IMR-90 (cell line): ENCODE results near the gene ACSF2. TPM values are rescaled to one million over a fixed set of nuclear protein-coding genes. Genes with fewer than 3 reads are reported as not detected.

Experiments used
- ATAC-seq: fragments of 200-7000 bp; cut with Tn5 transposase; 2 replicates; pipeline ENCODE4 v1.9.1; 2020; ENCODE audit warnings: low read depth, mild to moderate bottlenecking, moderate library complexity
- BruUV-seq: library from RNA; stranded (reverse); fragments of 400-500 nt; replicated peaks from 2 replicates; lab custom pipeline; 2021; lab: Mats Ljungman, UMichigan
- CTCF ChIA-PET: fragments of 300-600 bp; formaldehyde crosslinking; extraction: SDS; loops from one replicate; lab custom pipeline; 2021; ENCODE audit warnings: antibody characterized with exemption; lab: Yijun Ruan, JAX
- POLR2A ChIA-PET: fragments of 300-600 bp; sonication (Branson Sonifier 250); formaldehyde crosslinking; loops from one replicate; lab custom pipeline; 2022; ENCODE audit warnings: antibody characterized with exemption; ENCODE audit not compliant: unreplicated experiment; lab: Charles Lee
- DNase-seq: peaks from one replicate; pipeline ENCODE4 v3.0.0; 2013
- H2AFZ ChIP-seq: replicated peaks from 2 replicates; pipeline ENCODE3; 2013; ENCODE audit warnings: low read length, mild to moderate bottlenecking; ENCODE audit not compliant: poor library complexity
- H2AK5ac ChIP-seq: 2 replicates; pipeline ENCODE4 v1.6.1; 2013; ENCODE audit warnings: low read depth, low read length, inconsistent platforms
- H2AK9ac ChIP-seq: replicated peaks from 2 replicates; pipeline ENCODE3; 2013; ENCODE audit warnings: mild to moderate bottlenecking, low read depth, low read length, moderate library complexity; ENCODE audit not compliant: poor library complexity
- H2BK120ac ChIP-seq: 2 replicates; pipeline ENCODE4 v1.6.1; 2013; ENCODE audit warnings: low read depth, low read length, inconsistent platforms
- H2BK15ac ChIP-seq: 3 replicates; pipeline ENCODE4 v1.6.1; 2013; ENCODE audit warnings: low read depth, low read length, inconsistent platforms
- H2BK20ac ChIP-seq: 2 replicates; pipeline ENCODE4 v1.6.1; 2013; ENCODE audit warnings: low read depth, mild to moderate bottlenecking, inconsistent platforms, low read length, moderate library complexity
- H2BK5ac ChIP-seq: 2 replicates; pipeline ENCODE4 v1.6.1; 2013; ENCODE audit warnings: mild to moderate bottlenecking, low read depth, low read length, inconsistent platforms; ENCODE audit not compliant: poor library complexity, severe bottlenecking
- H3K14ac ChIP-seq: replicated peaks from 2 replicates; pipeline ENCODE4 v1.6.1; 2013; ENCODE audit warnings: low read depth, low read length, inconsistent platforms
- H3K18ac ChIP-seq: 2 replicates; pipeline ENCODE4 v1.6.1; 2013; ENCODE audit warnings: low read depth, low read length, control low read depth
- H3K23ac ChIP-seq: 2 replicates; pipeline ENCODE4 v1.6.1; 2013; ENCODE audit warnings: low read depth, low read length, inconsistent platforms
- H3K27ac ChIP-seq: 2 replicates; pipeline ENCODE4 v1.5.1; 2013; ENCODE audit warnings: mild to moderate bottlenecking, control low read depth, low read length; ENCODE audit not compliant: insufficient read depth
- H3K27me3 ChIP-seq: 2 replicates; pipeline ENCODE4 v1.6.1; 2013; ENCODE audit warnings: low read length; ENCODE audit not compliant: control insufficient read depth, insufficient read depth
- H3K36me3 ChIP-seq: 2 replicates; pipeline ENCODE4 v1.6.1; 2013; ENCODE audit warnings: low read length, mixed read lengths; ENCODE audit not compliant: control insufficient read depth, insufficient read depth
- H3K4ac ChIP-seq: 2 replicates; pipeline ENCODE4 v1.6.1; 2013; ENCODE audit warnings: low read depth, low read length, inconsistent platforms
- H3K4me1 ChIP-seq: 2 replicates; pipeline ENCODE4 v1.6.1; 2013; ENCODE audit warnings: low read length, mixed read lengths; ENCODE audit not compliant: control insufficient read depth, insufficient read depth
- H3K4me2 ChIP-seq: 2 replicates; pipeline ENCODE4 v1.6.1; 2013; ENCODE audit warnings: low read depth, mild to moderate bottlenecking, control low read depth, low read length, moderate library complexity
- H3K4me3 ChIP-seq: 2 replicates; pipeline ENCODE4 v1.5.1; 2013; ENCODE audit warnings: low read depth, mild to moderate bottlenecking, control low read depth, low read length, moderate library complexity; ENCODE audit not compliant: insufficient read depth
- H3K56ac ChIP-seq: 2 replicates; pipeline ENCODE4 v1.6.1; 2013; ENCODE audit warnings: low read length, inconsistent platforms; ENCODE audit not compliant: insufficient read depth; ENCODE audit errors: extremely low read depth
- H3K79me1 ChIP-seq, 2 experiments: 2 replicates each; pipeline ENCODE4 v1.6.1; 2013; ENCODE audit warnings: low read length in 2 of 2, inconsistent platforms in 1 of 2, low read depth in 1 of 2
- H3K9ac ChIP-seq: 2 replicates; pipeline ENCODE4 v1.6.1; 2013; ENCODE audit warnings: low read depth, low read length, control low read depth
- H3K9me1 ChIP-seq: 2 replicates; pipeline ENCODE4 v1.6.1; 2013; ENCODE audit warnings: low read length, inconsistent platforms; ENCODE audit not compliant: insufficient read depth
- H3K9me3 ChIP-seq: 2 replicates; pipeline ENCODE4 v1.6.1; 2013; ENCODE audit warnings: low read length; ENCODE audit not compliant: control insufficient read depth, insufficient read depth
- H4K20me1 ChIP-seq: 2 replicates; pipeline ENCODE4 v1.6.1; 2013; ENCODE audit warnings: low read length, inconsistent platforms; ENCODE audit not compliant: insufficient read depth
- H4K5ac ChIP-seq: 2 replicates; pipeline ENCODE4 v1.6.1; 2013; ENCODE audit warnings: mild to moderate bottlenecking, low read depth, low read length, control low read depth
- H4K8ac ChIP-seq, 2 experiments: 2 replicates each; pipeline ENCODE4 v1.6.1; 2013; ENCODE audit warnings: low read depth in 2 of 2, low read length in 2 of 2, control low read depth in 1 of 2, inconsistent platforms in 1 of 2
- H4K91ac ChIP-seq: 2 replicates; pipeline ENCODE4 v1.6.1; 2013; ENCODE audit warnings: low read depth, low read length, inconsistent platforms; ENCODE audit not compliant: insufficient read depth
- BHLHE40 ChIP-seq: fragments of 150-350 bp; IDR thresholded peaks from 2 replicates; pipeline ENCODE4 v1.6.1; 2016; ENCODE audit warnings: mild to moderate bottlenecking, low read depth, low read length
- CEBPB ChIP-seq: IDR thresholded peaks from 2 replicates; pipeline ENCODE4 v1.6.1; 2012; ENCODE audit warnings: low read depth, low read length, improper control_type of control experiment
- CHD1 ChIP-seq: IDR thresholded peaks from 2 replicates; pipeline ENCODE4 v1.6.1; 2012; ENCODE audit warnings: low read depth, low read length, improper control_type of control experiment
- ELK1 ChIP-seq: fragments of 150-350 bp; IDR thresholded peaks from 2 replicates; pipeline ENCODE4 v1.6.1; 2016; ENCODE audit warnings: low read depth, mild to moderate bottlenecking, low read length, moderate library complexity, borderline replicate concordance
- MAFK ChIP-seq: IDR thresholded peaks from 2 replicates; pipeline ENCODE4 v1.6.1; 2012; ENCODE audit warnings: low read depth, low read length, improper control_type of control experiment
- MAZ ChIP-seq: IDR thresholded peaks from 2 replicates; pipeline ENCODE4 v1.6.1; 2012; ENCODE audit warnings: low read depth, mild to moderate bottlenecking, low read length, improper control_type of control experiment, moderate library complexity, borderline replicate concordance
- MXI1 ChIP-seq: IDR thresholded peaks from 2 replicates; pipeline ENCODE4 v1.6.1; 2012; ENCODE audit warnings: low read depth, mild to moderate bottlenecking, low read length, moderate library complexity, borderline replicate concordance
- NFE2L2 ChIP-seq: fragments of 150-350 bp; IDR thresholded peaks from 2 replicates; pipeline ENCODE4 v1.6.1; 2016; ENCODE audit warnings: low read depth, mild to moderate bottlenecking, low read length
- RCOR1 ChIP-seq: IDR thresholded peaks from 2 replicates; pipeline ENCODE4 v1.6.1; 2012; ENCODE audit warnings: mild to moderate bottlenecking, low read length, improper control_type of control experiment; ENCODE audit not compliant: insufficient replicate concordance
- RFX5 ChIP-seq: IDR thresholded peaks from 2 replicates; pipeline ENCODE4 v1.8.0; 2012; ENCODE audit warnings: low read depth, mild to moderate bottlenecking, low read length, moderate library complexity
- SMC3 ChIP-seq: fragments of 150-350 bp; IDR thresholded peaks from 2 replicates; pipeline ENCODE4 v1.6.1; 2016; ENCODE audit warnings: low read depth, mild to moderate bottlenecking, antibody characterized with exemption, low read length, moderate library complexity
- USF2 ChIP-seq: fragments of 150-350 bp; IDR thresholded peaks from 2 replicates; pipeline ENCODE4 v1.6.1; 2017; ENCODE audit warnings: mild to moderate bottlenecking, antibody characterized with exemption, low read length, low read depth
- WGBS, 2 experiments: methylation state at CpG; one replicate each; pipeline versions ENCODE4 v1.1.5 to v1.1.7; 2013; ENCODE audit warnings: missing lambda C conversion rate in 2 of 2; ENCODE audit not compliant: insufficient read length in 1 of 2; ENCODE audit errors: extremely low coverage in 2 of 2; 5-methylcytosine and 5-hydroxymethylcytosine counted together
- dilution Hi-C: fragments of 300-500 bp; cut with HindIII; formaldehyde crosslinking; loops from one replicate; pipeline ENCODE4 v1.14.3; 2018; ENCODE audit warnings: low sequenced_read_pairs; ENCODE audit not compliant: unreplicated experiment
- in situ Hi-C: fragments of 300-500 bp; cut with MboI; formaldehyde crosslinking; loops from 3 replicates; pipeline ENCODE4 v1.14.3; 2019; ENCODE audit warnings: low sequenced_read_pairs, inconsistent platforms, mixed read lengths
- intact Hi-C: fragments of 100-400 bp; cut with micrococcal nuclease; formaldehyde crosslinking; loops from 2 replicates; pipeline ENCODE4 v1.10.0; 2022
- polyA plus RNA-seq, 3 experiments: library from polyadenylated mRNA; depleted of rRNA; stranded (reverse); fragments of >200 nt; gene quantifications; 2 replicates each; pipeline ENCODE4 v1.2.3, GENCODE V29; 2012; ENCODE audit warnings: low replicate concordance in 1 of 3
- total RNA-seq: library from RNA; depleted of rRNA; stranded (reverse); fragments of >200 nt; gene quantifications from 2 replicates; pipeline ENCODE4 v1.2.3, GENCODE V29; 2012
- TF ChIP-seq, protein P1 (sequence below): conservative IDR thresholded peaks from 2 replicates; pipeline ENCODE4 v1.5.1; 2012; ENCODE audit warnings: mild to moderate bottlenecking, low read depth, low read length, improper control_type of control experiment

The ACSF2 gene
- total and polyA plus RNA-seq, 2 of the 4 experiments (the other 2 are of a cell fraction) = 18.5 to 27.2 TPM

DNA sequence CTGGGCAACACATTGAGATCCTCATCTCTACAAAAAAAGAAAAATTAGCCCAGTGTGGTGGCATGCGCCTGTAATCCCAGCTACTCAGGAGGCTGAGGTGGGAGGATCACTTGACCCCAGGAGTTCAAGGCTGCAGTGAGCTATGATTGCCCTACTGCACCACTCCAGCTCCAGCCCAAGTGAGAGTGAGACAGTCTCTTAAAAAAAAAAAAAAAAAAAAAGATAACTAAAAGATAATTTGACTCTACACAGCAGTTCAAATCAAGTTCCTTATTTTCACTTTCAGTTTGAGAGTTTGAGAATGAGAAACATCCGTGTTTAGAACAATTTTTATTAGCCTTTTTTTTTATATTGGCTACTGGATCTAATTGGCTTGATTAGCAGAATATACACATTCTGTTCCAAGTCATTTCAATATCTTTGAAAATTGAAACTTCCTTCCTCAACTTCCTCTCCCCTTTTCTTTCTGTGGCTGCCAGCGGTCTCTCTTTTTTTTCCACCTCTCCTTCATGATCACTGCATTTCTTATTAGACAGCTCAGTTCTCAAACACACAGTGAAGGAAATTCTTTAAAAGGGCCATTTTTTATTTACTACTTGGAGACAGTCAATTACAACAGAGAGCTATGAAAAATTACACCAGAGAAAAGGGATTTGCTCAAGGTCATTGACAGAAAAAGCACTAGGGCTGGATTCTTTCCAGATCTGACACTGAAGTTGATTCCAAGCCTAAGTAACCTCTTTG, 4.5 kb upstream of the ACSF2 start:
- H3K4ac ChIP-seq = peak overlapping the region; percentile 45
- H3K4me1 ChIP-seq = peaks cover 22% of the 10 kb centered on the region
- no peaks in the 10 kb centered on the region for H3K36me3 ChIP-seq
- H3K23ac ChIP-seq = peak overlapping the region; percentile 52; the same call in 1 of the 2 replicates
- peak overlapping the region; percentile 70 to 77; a peak in 3 of 4 replicates for H4K8ac ChIP-seq
- ChIA-PET POLR2A (interaction anchor here (0.6 to 1.1 kb wide), 4 partner anchors 10 to 493 kb away, joined by 3 to 10 read pairs (median 6); partner anchors contain the start of gene LRRC59), CTCF (interaction anchor here (1.7 kb wide), 1 partner anchor 24 kb away, joined by 7 read pairs; the partner anchor contains the start of gene LRRC59)
- H3K4me2 ChIP-seq = peak overlapping the region; percentile 88
- intact Hi-C loops (no loop called here), dilution Hi-C loops (no loop called here), in situ Hi-C loops (no loop called here)
- no CpG with 5 or more reads among the region's 3 CpGs for WGBS, 2 experiments
- H3K4me3 ChIP-seq = peak overlapping the region; percentile 24
- H2BK20ac ChIP-seq = peak overlapping the region; percentile 49; the same call in 1 of the 2 replicates
- H3K14ac ChIP-seq = peak overlapping the region; percentile 82; the same call in 1 of the 2 replicates
- no TSS peak for BruUV-seq
- H3K27me3 ChIP-seq = no peaks in the 10 kb centered on the region
- peaks cover 8 to 23% of the 10 kb centered on the region in 2 experiments; a peak in 3 of 4 replicates for H3K79me1 ChIP-seq
- H4K91ac ChIP-seq = no peak overlapping the region
- peak overlapping the region; percentile 75 for H4K5ac ChIP-seq
- H2AFZ ChIP-seq = peak overlapping the region; percentile 76
- H2BK5ac ChIP-seq = peak overlapping the region; percentile 71
- no peak for DNase-seq
- H3K9me1 ChIP-seq = peaks cover 14% of the 10 kb centered on the region
- ATAC-seq = no peak
- H3K56ac ChIP-seq = no peak overlapping the region
- H2BK15ac ChIP-seq = no peak overlapping the region; the same call in 2 of the 3 replicates
- no peaks in the 10 kb centered on the region for H3K9me3 ChIP-seq
- no peaks in the 10 kb centered on the region for H4K20me1 ChIP-seq
- H3K27ac ChIP-seq = peak overlapping the region; percentile 12; the same call in 1 of the 2 replicates
- no peak overlapping the region for H2AK5ac ChIP-seq
- peak overlapping the region; percentile 26; the same call in 1 of the 2 replicates for H2BK120ac ChIP-seq
- no peak overlapping the region for H2AK9ac ChIP-seq
- H3K18ac ChIP-seq = 0 out of 2 replicates have a peak overlapping the region, but pooled peaks have one; percentile 25
- peak overlapping the region; percentile 33 for H3K9ac ChIP-seq
- no peak for TF ChIP-seq MAFK
- TF ChIP-seq, protein P1, sequence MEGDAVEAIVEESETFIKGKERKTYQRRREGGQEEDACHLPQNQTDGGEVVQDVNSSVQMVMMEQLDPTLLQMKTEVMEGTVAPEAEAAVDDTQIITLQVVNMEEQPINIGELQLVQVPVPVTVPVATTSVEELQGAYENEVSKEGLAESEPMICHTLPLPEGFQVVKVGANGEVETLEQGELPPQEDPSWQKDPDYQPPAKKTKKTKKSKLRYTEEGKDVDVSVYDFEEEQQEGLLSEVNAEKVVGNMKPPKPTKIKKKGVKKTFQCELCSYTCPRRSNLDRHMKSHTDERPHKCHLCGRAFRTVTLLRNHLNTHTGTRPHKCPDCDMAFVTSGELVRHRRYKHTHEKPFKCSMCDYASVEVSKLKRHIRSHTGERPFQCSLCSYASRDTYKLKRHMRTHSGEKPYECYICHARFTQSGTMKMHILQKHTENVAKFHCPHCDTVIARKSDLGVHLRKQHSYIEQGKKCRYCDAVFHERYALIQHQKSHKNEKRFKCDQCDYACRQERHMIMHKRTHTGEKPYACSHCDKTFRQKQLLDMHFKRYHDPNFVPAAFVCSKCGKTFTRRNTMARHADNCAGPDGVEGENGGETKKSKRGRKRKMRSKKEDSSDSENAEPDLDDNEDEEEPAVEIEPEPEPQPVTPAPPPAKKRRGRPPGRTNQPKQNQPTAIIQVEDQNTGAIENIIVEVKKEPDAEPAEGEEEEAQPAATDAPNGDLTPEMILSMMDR = no peak
- no peak for TF ChIP-seq ELK1
- no peak for TF ChIP-seq NFE2L2
- TF ChIP-seq MAZ = no peak
- TF ChIP-seq RCOR1 = no peak
- TF ChIP-seq MXI1 = no peak
- no peak for TF ChIP-seq CEBPB
- no peak for TF ChIP-seq CHD1
- no peak for TF ChIP-seq BHLHE40
- no peak for TF ChIP-seq USF2
- TF ChIP-seq SMC3 = no peak
- TF ChIP-seq RFX5 = no peak
